HG03469 (cell line): Measurements from ENCODE around the gene C19orf33.

Source experiments
- ATAC-seq: cut with Tn5 transposase; IDR thresholded peaks from one replicate; pipeline ENCODE4 v1.9.1; 2021; ENCODE audit warnings: mild to moderate bottlenecking, moderate library complexity, moderate number of reproducible peaks; ENCODE audit not compliant: unreplicated experiment

Gene C19orf33

DNA sequence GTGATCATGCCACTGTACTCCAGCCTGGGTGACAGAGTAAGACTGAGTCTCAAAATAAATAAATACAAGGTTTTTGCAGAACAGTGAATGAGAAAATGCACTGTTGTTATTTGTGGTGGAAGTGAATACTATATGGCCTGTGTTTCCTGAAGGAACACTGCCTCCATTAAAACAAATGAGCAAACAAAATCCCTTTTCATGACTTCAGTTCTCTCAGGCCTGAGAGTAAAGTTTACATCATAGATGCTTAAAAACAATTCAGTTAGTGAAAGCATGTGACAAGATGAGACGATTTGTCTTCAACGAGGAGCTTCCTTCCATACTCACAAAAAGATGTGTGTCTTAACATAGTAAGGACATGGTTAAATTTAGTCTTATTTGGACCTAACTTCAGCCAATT lies 25.3 kb upstream of the C19orf33 start:
- no peak for ATAC-seq

DNA sequence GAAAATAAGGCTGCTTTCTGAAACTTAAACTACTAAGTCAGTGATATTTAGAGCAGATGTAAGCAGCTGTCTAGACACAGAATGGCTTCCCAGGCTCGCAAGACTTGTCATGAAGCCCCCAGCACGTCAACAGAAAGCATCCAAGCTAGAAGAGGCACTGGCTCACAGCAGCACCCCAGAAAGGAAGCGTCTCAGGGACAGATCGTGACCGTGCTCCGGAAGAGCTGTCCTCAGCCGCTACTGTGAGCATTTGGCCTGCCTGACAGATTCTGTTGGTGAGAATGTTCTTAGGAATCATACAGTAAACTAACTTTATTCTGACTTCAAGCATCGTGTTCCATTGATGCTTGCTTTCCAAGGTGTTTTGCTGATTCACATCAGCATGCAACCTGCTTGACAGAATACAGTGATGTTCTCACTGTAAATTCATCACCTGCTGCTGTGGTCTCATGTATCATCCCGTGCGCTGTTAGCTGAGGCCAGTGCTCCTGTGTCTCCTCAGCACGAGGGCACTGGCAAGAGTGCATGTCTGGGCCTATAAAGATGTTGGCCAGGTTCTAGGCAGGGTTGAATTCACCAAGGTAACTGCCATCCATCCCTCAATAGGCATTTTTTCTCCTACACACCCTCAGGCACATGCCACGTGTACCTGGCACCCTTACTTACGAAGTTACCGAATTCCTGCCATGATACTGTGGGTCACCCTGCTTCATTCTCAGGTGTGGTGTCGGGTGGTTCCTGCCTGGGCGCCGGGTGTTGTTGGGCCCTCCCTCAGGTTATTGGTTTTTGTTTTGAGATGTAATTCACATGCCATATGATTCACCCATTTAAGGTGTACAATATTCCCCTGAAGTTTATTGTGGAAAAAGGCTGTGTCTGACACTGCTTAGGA lies 23.8 kb upstream of the C19orf33 start:
- ATAC-seq = no peak

DNA sequence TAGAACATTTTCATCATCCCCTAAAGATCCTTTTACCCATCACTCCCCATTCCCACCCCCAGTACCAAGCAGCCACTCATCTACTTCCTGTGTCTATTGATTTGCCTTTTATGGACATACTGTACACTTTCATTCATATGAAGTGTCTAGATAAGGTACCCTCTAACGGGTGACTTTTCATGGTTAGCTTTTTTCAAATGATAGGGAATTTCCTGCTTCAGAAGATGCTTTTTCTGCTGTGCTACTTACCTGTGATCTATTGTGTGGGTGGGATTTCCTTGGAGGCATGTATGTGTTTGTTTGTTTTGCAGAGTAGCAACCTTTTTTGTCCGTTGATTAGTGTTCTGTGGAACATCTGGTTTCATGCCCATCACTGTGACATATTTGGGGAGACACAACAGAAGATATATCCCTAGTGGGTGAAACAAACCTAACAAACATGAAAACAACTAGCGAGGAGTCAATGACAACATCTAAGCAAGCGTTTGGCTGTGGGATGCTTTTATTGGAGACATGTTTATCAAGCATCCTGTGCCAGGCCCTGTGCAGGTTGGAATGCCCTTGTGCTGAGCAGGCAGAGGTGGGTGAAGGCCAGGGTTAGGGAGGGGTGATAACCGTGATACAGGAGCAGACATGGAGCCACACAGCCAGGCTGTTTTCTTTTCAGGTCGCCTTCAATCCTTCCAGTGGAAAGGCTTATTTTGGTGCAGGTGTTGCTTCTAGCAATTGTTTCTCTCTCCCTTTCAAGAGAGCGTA lies 22.1 kb upstream of the C19orf33 start:
- ATAC-seq = no peak

GRCh38 chr19:38283271-38283670 lies 20.8 kb upstream of the C19orf33 start:
- no peak for ATAC-seq

GRCh38 chr19:38284422-38284821 lies 19.6 kb upstream of the C19orf33 start:
- no peak for ATAC-seq

DNA sequence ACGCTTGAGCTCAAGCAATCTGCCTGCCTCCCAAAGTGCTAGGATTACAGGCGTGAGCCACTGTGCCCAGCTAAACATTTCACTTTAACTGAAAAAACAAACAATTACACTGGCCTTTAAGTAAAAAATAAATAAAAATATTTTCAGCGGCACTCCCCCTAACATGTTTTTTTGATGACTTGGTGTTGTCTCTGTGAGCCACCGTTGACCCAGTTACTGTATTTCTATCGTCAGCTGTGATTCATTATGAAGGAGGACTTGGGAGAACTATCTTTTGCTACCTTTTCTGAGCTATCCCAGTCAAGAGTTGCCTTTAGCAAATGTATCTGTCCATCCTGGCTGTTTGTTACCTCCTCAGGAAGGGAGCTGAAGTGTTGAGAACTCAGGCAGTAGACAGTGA lies 18.5 kb upstream of the C19orf33 start:
- ATAC-seq = no peak

DNA sequence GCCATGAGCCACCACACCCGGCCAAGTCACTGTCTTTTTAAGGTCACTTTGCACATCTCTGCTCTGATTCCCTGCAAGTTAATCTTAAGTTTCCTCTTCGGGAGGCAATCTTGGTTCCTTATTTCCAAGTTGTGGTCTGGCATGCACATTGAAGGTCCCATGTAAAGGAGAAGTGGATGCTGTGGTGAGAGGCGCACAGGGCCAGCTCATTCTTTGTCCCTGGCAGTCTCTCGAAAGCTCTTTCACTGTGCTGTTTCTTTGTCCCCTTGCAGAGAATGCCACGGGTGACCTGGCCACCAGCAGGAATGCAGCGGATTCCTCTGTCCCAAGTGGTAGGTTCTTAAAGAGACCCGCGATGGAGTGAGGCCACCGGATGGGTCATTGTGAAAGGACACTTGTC lies 16.4 kb upstream of the C19orf33 start:
- no peak for ATAC-seq

GRCh38 chr19:38288123-38288855 lies 15.8 kb upstream of the C19orf33 start:
- ATAC-seq = no peak

DNA sequence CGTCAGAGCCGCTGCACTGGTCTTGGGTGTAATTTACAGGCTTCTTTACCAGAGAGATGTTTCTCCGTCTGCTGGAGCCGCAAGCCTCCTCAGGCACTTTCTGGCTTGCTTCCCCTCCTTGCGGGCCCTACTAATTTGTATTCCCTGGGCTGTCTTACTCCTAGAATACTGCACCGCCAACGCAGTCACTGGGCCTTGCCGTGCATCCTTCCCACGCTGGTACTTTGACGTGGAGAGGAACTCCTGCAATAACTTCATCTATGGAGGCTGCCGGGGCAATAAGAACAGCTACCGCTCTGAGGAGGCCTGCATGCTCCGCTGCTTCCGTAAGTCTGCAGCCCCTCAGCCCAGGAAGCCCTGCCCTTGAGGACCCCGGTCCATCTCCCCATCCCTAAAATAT lies 14.1 kb upstream of the C19orf33 start:
- no peak for ATAC-seq

DNA sequence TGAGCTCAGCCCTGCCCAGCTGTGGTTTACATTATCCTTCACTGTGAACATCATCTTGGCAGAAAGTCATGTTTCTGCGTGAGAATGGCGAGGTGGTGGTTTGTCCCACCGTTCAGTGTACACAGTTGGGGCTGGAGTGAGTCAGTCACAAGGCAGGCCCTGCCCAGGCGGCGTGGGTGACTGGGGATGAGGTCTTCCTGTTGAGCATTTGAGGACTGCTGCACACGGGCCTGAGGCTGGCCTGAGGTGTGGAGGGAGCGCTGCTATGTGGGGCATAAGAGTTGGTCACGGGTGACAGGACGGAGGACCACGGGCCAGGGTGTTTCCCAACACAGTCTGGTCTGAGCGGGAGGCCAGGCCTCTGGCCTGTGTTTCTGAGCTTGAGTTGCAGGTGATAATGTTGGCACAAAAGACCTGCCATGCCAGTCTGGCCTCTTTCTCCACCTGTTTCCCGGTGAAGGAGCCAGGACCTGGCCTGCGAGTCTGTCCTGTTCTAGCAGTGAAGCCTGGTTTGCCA lies 13.4 kb upstream of the C19orf33 start:
- ATAC-seq = no peak

- ATAC-seq = no peak
Measured at GRCh38 chr19:38291855-38292254, 12.2 kb upstream of the C19orf33 start.

DNA sequence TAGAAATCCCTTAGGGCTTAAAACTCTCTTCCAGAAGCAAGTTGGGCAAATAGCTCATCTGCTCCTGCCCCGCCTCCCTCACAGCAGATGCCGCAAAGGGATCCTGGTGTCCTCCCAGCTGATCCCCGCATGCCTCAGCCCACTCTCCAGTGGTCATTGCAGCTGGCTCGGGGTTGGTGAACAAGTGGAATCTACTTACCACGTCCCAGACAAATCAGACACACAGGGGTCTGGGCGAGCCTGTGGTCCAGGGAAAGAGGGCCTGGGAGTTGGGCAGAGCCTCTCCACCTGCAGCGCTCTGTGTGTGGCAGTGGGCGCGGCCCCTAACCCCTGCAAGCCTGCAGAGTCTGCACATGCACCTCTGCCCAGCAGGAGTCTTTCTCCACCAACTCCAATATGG lies 10.8 kb upstream of the C19orf33 start:
- no peak for ATAC-seq

DNA sequence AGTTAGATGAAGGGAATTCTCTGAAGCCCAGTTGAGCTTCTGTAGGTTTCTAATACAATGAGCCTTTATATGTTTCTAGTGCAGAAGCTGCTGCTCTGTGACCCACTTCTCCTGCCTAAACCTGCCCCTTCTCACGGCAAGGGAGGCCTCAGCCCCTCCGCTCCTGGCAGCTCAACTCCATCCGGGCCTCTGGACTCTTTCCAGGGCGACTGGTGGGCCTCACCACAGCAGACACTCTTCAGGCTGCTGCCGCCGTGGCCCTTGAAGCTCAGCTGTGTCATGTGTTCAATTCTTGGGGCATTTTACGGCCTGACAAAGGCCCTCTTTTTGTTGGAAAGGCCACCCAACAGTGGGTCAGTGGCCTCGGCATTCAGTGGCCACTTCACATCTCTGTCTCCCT lies 10.0 kb upstream of the C19orf33 start:
- ATAC-seq = no peak

- no peak for ATAC-seq
Measured at GRCh38 chr19:38298821-38299680, 5.0 kb upstream of the C19orf33 start.

DNA sequence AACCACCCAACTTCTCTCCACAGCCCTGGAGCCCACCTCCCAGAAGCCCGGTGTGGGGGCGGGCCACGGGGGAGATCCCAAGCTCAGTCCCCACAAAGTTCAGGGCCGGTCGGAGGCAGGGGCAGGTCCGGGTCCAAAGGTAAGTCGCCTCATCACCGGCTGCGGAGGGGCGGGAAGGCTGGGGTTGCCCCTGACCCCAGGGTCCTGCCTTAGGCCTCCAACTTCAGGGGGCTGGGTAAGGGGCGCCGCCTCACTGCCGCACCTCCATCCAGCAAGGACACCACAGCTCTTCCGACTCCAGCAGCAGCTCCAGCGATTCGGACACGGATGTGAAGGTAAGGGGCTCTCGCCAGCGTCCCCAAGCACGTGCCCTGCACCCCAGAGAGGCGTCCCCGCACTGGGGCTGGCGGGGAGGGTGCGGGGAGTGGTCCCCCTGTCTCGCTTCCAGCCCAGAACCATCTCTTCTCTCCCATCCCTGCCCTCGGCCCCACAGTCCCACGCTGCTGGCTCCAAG lies 358 bp downstream of the C19orf33 start:
- no peak for ATAC-seq

- ATAC-seq = no peak
Measured at GRCh38 chr19:38304866-38305429, 897 bp downstream of the C19orf33 start.

DNA sequence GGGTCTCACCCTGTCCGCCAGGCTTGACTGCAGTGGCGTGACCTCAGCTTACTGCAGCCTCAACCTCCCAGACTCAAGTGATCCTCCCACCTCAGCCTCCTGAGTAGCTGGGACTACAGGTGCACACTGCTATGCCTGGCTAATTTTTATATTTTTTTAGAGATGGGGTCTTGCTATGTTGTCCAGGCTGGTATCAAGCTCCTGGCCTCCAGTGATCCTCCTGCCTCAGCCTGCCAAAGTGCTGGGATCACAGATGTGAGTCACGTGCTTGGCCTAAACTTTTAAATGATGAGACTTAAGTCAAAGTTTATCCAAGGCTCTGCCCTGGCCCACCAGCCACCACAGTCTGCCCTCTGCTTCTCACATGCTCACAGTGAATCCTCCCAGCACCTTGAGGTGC lies 2.2 kb downstream of the C19orf33 start:
- no peak for ATAC-seq

DNA sequence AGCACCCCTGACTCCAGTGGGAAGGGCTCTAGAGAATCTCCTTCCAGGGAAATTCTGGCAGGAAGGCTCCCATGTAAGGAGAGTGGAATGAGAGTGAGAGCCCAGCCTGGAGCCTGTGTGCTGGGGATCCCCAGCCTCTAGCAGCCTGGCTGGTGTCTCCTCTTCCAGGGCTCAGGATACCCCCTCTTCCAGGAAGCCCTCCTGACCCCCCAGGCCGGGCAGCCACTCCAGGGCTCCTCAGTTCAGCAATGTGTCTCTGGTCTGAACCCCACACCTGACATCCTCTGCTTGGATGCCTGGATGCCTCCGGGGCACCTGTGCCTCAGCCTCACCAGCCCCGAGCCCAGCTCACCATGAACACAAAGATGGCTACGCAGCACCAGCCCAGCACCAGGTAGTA lies 3.0 kb downstream of the C19orf33 start:
- no peak for ATAC-seq

- ATAC-seq = no peak
Measured at GRCh38 chr19:38307597-38307996, 3.5 kb downstream of the C19orf33 start.
